HUES6 (cell line): ENCODE data around the gene ZNF524.

ENCODE experiments used
- H3K27ac ChIP-seq: 2 replicates; pipeline ENCODE4 v1.7.0; 2013; ENCODE audit warnings: low read depth, mild to moderate bottlenecking, low read length, inconsistent platforms
- H3K27me3 ChIP-seq: 2 replicates; pipeline ENCODE4 v1.6.1; 2013; ENCODE audit warnings: low read length; ENCODE audit not compliant: control insufficient read depth, insufficient read depth
- H3K36me3 ChIP-seq: 2 replicates; pipeline ENCODE4 v1.6.1; 2013; ENCODE audit warnings: low read length; ENCODE audit not compliant: control insufficient read depth, insufficient read depth
- H3K4me1 ChIP-seq: 2 replicates; pipeline ENCODE4 v1.6.1; 2013; ENCODE audit warnings: low read length; ENCODE audit not compliant: control insufficient read depth, insufficient read depth
- H3K4me3 ChIP-seq: 2 replicates; pipeline ENCODE4 v1.5.1; 2013; ENCODE audit warnings: low read depth, low read length
- H3K9ac ChIP-seq: one replicate; pipeline ENCODE4 v1.6.1; 2013; ENCODE audit warnings: mild to moderate bottlenecking, low read length
- H3K9me3 ChIP-seq: 2 replicates; pipeline ENCODE4 v1.6.1; 2013; ENCODE audit warnings: low read depth, low read length; ENCODE audit not compliant: control insufficient read depth, insufficient read depth

Gene ZNF524

DNA sequence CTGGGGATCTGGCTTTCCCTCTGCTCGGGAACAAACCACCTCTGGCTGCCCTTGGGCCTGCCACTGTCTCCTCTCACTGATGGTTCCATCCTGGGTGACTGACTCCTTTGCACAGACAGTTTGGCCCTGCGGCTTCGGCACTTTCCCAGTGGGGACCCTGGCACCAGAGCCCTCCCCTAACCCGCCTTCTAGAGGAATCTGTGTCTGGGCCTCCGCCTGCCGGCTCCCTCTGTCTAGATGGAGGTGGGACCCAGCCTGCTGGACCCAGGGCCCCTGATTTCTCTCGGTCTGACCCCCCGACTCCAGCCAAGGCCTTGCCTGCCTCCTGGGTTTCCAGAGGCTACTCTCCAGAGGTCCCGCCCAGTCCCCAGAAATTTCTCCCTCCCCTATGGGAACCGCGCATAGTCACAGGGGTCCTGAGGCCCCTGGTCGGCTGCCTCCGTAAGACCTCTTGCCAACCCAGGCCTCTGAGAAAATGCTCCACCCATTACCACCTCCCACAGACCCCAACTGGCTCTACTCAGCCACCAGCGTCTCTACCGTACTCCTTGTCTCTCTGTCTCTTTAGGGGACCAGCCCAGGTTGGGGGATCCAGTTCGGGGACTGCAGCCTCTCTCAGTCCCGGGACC lies 50.6 kb downstream of the ZNF524 start:
- peaks cover 2% of the 10 kb centered on the region; the same call in 1 of the 2 replicates for H3K36me3 ChIP-seq
- H3K27me3 ChIP-seq: no peaks in the 10 kb centered on the region
- no peak overlapping the region for H3K4me3 ChIP-seq
- H3K9me3 ChIP-seq: no peaks in the 10 kb centered on the region
- no peak overlapping the region for H3K27ac ChIP-seq
- peaks cover 14% of the 10 kb centered on the region; the same call in 1 of the 2 replicates for H3K4me1 ChIP-seq
- no peak overlapping the region for H3K9ac ChIP-seq

DNA sequence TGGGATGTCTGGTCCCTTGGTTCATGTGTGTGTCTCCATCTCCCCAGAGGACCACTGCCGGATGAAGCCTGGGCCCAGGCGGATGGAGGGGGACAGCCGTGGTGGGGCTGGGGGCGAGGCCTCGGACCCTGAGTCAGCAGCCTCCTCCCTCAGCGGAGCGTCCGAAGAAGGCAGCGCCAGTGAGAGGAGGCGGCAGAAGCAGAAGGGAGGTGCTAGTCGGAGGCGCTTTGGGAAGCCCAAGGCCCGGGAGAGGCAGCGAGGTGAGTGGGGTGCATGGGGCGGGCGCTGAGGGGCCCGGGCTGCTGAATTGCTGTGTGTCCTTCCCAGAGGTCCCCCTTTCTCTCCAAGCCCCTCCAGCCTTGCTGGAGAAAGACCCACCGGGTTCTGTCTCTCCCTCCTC lies 51.1 kb downstream of the ZNF524 start:
- H3K9ac ChIP-seq: no peak overlapping the region
- H3K4me1 ChIP-seq: peaks cover 15% of the 10 kb centered on the region
- H3K36me3 ChIP-seq: no peaks in the 10 kb centered on the region
- H3K9me3 ChIP-seq: no peaks in the 10 kb centered on the region
- H3K4me3 ChIP-seq: no peak overlapping the region
- H3K27me3 ChIP-seq: no peaks in the 10 kb centered on the region
- H3K27ac ChIP-seq: no peak overlapping the region

DNA sequence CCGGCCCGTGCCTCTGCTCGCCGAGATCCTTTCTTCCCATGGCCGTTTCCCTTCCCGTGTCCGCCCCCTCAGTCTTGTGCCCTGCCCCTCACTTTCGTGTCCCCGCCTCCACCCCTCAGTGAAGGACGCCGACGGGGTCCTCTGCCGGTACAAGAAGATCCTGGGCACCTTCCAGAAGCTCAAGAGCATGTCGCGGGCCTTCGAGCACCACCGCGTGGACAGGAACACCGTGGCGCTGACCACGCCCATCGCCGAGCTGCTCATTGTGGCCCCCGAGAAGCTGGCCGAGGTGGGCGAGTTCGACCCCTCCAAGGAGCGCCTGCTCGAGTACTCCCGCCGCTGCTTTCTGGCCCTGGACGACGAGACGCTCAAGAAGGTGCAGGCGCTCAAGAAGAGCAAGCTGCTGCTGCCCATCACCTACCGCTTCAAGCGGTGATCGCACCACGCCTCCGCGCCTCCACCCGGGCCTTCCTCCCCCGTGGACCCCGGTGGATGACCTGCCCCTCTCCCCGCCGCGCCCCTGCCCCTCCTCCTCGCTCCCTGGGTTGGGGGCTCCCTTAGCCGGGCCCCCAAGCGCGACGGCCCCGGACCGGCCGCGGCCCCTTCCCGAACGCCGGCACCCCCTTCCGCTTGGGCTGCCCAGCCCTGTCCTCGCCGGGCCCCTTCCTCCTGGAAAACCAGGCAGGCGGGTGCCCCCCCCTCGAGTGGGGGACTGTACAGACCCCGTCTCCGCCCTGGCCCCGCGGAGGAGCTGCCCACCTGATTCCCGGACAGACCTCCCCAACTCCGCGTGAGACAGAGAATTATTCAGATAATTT lies 52.4 kb downstream of the ZNF524 start:
- no peak overlapping the region for H3K27ac ChIP-seq
- H3K4me1 ChIP-seq: peaks cover 24% of the 10 kb centered on the region
- peak overlapping the region; percentile 85; the same call in 1 of the 2 replicates for H3K4me3 ChIP-seq
- no peak overlapping the region for H3K9ac ChIP-seq
- no peaks in the 10 kb centered on the region for H3K9me3 ChIP-seq
- H3K36me3 ChIP-seq: peaks cover 10% of the 10 kb centered on the region; the same call in 1 of the 2 replicates
- H3K27me3 ChIP-seq: no peaks in the 10 kb centered on the region
